OCI-LY7 (cell line): Measurements from ENCODE around the gene LRBA. TPM values are rescaled to one million over a fixed set of nuclear protein-coding genes. Genes with fewer than 3 reads are reported as not detected.

Experiments used
- BruUV-seq: library from RNA; stranded (reverse); fragments of 400-500 nt; replicated peaks from 2 replicates; lab custom pipeline; 2021; lab: Mats Ljungman, UMichigan
- CTCF ChIA-PET: fragments of 300-600 bp; sonication (Branson Sonifier 250); formaldehyde crosslinking; loops from one replicate; lab custom pipeline; 2022; ENCODE audit warnings: antibody characterized with exemption; ENCODE audit not compliant: unreplicated experiment; lab: Charles Lee
- POLR2A ChIA-PET: fragments of 300-600 bp; sonication (Branson Sonifier 250); formaldehyde crosslinking; loops from one replicate; lab custom pipeline; 2022; ENCODE audit warnings: antibody characterized with exemption; lab: Charles Lee
- DNase-seq: peaks from one replicate; pipeline ENCODE4 v3.0.0-alpha.2; 2015; ENCODE audit warnings: low spot score
- H2AFZ ChIP-seq: fragments of 200-600 bp; sonication (generic), shearing (Covaris generic); 2 replicates; pipeline ENCODE4 v1.6.1; 2014; ENCODE audit warnings: mild to moderate bottlenecking, antibody characterized with exemption, low read length, moderate library complexity
- H3K27ac ChIP-seq: fragments of 200-600 bp; sonication (generic); 2 replicates; pipeline ENCODE4 v1.5.1; 2014; ENCODE audit warnings: mixed run types, low read depth, mild to moderate bottlenecking, moderate library complexity, low read length, inconsistent platforms; ENCODE audit not compliant: poor library complexity, severe bottlenecking
- H3K36me3 ChIP-seq: fragments of 200-600 bp; sonication (generic); 2 replicates; pipeline ENCODE4 v1.6.1; 2014; ENCODE audit warnings: mild to moderate bottlenecking, antibody characterized with exemption, low read length, moderate library complexity, mixed read lengths; ENCODE audit not compliant: insufficient read depth
- H3K4me1 ChIP-seq: fragments of 200-600 bp; sonication (generic); 2 replicates; pipeline ENCODE4 v1.5.1; 2014; ENCODE audit warnings: mild to moderate bottlenecking, low read length; ENCODE audit not compliant: insufficient read depth, poor library complexity, severe bottlenecking
- H3K4me2 ChIP-seq: fragments of 200-600 bp; sonication (generic); 2 replicates; pipeline ENCODE4 v1.6.1; 2014; ENCODE audit warnings: mild to moderate bottlenecking, low read length
- H3K4me3 ChIP-seq: fragments of 200-600 bp; sonication (generic); 2 replicates; pipeline ENCODE4 v1.5.1; 2014; ENCODE audit warnings: mild to moderate bottlenecking, low read depth, low read length; ENCODE audit not compliant: poor library complexity, severe bottlenecking
- H3K79me2 ChIP-seq: fragments of 200-600 bp; sonication (generic); 2 replicates; pipeline ENCODE4 v1.6.1; 2016; ENCODE audit warnings: low read depth, mild to moderate bottlenecking, low read length, moderate library complexity, mixed read lengths; ENCODE audit not compliant: insufficient read depth
- H3K9me2 ChIP-seq: fragments of 200-600 bp; sonication (generic); 2 replicates; pipeline ENCODE4 v1.6.1; 2016; ENCODE audit warnings: mild to moderate bottlenecking, low read length, mixed read lengths; ENCODE audit not compliant: insufficient read depth
- H3K9me3 ChIP-seq: fragments of 200-600 bp; sonication (generic); 2 replicates; pipeline ENCODE4 v1.6.1; 2014; ENCODE audit warnings: mild to moderate bottlenecking, mixed run types, low read length, mixed read lengths
- H4K20me1 ChIP-seq: fragments of 200-600 bp; sonication (generic); 2 replicates; pipeline ENCODE4 v1.6.1; 2014; ENCODE audit warnings: mild to moderate bottlenecking, antibody characterized with exemption, low read length, moderate library complexity, mixed read lengths; ENCODE audit not compliant: insufficient read depth
- EZH2phosphoT487 ChIP-seq: fragments of 200-600 bp; sonication (generic); IDR thresholded peaks from 2 replicates; pipeline ENCODE4 v1.6.1; 2018; ENCODE audit warnings: low read depth, borderline replicate concordance, mild to moderate bottlenecking, mixed run types, antibody characterized with exemption, low read length, moderate library complexity, mixed read lengths
- intact Hi-C: fragments of 100-400 bp; cut with micrococcal nuclease; formaldehyde crosslinking; loops from one replicate; pipeline ENCODE4 v1.10.0; 2022; ENCODE audit not compliant: unreplicated experiment
- total RNA-seq, 2 experiments: library from RNA; depleted of rRNA in 1 of 2; stranded (reverse); fragments of >200 nt in 1 of 2; shearing (Covaris generic) in 1 of 2; gene quantifications; 2 replicates each; pipeline ENCODE4 v1.2.3, GENCODE V29; 2014 to 2022
- TF ChIP-seq, protein P1 (sequence below): fragments of 200-600 bp; sonication (generic); conservative IDR thresholded peaks from 2 replicates; pipeline ENCODE4 v1.5.1; 2014; ENCODE audit warnings: mild to moderate bottlenecking, antibody characterized with exemption, low read length, moderate library complexity, mixed read lengths

LRBA gene
- total RNA-seq, 2 experiments from 2014 or later: 60.4 to 66.7 TPM

DNA sequence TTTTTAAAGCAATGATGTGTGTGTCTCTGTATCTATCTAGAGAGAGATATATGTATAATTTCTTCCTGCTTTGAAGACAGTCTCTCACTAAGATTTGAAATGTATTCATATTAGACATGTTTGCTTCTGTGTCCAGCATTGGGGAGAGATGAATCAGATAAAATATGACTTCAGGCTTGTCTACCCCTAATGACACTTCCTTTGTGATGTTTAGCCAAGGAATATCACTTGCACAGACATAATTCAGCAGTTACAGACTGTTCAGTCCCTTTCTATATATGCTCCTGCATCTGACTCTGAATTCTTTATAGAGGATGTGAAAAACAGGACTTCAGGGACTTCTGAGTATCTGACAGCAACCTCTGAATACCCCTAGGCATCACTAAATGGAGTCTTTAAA is 778.5 kb downstream of the LRBA start:
- Histone ChIP-seq H2AFZ (no peak overlapping the region), H3K79me2 (no peaks in the 10 kb centered on the region), H3K36me3 (no peaks in the 10 kb centered on the region), H3K4me1 (no peaks in the 10 kb centered on the region), H3K4me3 (no peak overlapping the region), H3K27ac (no peak overlapping the region), H3K9me2 (no peaks in the 10 kb centered on the region), H4K20me1 (no peaks in the 10 kb centered on the region), H3K4me2 (no peak overlapping the region), H3K9me3 (no peaks in the 10 kb centered on the region)
- no peak for TF ChIP-seq EZH2phosphoT487
- TF ChIP-seq, protein P1, sequence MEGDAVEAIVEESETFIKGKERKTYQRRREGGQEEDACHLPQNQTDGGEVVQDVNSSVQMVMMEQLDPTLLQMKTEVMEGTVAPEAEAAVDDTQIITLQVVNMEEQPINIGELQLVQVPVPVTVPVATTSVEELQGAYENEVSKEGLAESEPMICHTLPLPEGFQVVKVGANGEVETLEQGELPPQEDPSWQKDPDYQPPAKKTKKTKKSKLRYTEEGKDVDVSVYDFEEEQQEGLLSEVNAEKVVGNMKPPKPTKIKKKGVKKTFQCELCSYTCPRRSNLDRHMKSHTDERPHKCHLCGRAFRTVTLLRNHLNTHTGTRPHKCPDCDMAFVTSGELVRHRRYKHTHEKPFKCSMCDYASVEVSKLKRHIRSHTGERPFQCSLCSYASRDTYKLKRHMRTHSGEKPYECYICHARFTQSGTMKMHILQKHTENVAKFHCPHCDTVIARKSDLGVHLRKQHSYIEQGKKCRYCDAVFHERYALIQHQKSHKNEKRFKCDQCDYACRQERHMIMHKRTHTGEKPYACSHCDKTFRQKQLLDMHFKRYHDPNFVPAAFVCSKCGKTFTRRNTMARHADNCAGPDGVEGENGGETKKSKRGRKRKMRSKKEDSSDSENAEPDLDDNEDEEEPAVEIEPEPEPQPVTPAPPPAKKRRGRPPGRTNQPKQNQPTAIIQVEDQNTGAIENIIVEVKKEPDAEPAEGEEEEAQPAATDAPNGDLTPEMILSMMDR: no peak
- ChIA-PET CTCF (no interaction called here), POLR2A (no interaction called here)
- intact Hi-C loops: no loop called here
- BruUV-seq: no TSS peak
- no peak for DNase-seq

DNA sequence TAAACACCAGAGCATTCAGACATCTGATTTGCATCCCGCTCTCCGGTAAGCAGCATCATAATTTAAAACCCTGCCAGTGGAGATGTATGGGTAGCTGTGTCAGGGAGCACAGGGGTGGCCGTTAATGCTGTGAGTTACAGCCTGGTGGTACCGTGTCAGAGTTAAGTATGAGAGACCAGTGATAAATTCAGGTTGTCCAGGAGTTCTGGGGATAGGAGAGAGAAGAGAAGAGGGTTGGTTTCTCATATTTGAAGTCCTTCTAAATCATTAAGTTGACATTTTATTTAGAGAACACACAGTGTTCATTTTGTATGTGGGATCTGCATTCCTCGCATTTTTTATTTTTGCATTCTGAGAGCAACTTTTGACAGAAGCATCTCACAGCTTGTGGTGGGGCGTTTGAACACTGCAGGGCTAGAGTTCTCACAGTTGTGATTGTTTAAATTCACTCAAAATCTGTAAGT is 779.2 kb downstream of the LRBA start:
- Histone ChIP-seq H3K4me3 (no peak overlapping the region), H3K36me3 (no peaks in the 10 kb centered on the region), H2AFZ (no peak overlapping the region), H4K20me1 (no peaks in the 10 kb centered on the region), H3K9me3 (no peaks in the 10 kb centered on the region), H3K27ac (no peak overlapping the region), H3K4me2 (no peak overlapping the region), H3K4me1 (no peaks in the 10 kb centered on the region), H3K79me2 (no peaks in the 10 kb centered on the region), H3K9me2 (no peaks in the 10 kb centered on the region)
- no peak for DNase-seq
- intact Hi-C loops: no loop called here
- POLR2A ChIA-PET: no interaction called here
- CTCF ChIA-PET: no interaction called here
- TF ChIP-seq, protein P1: no peak
- TF ChIP-seq EZH2phosphoT487: no peak
- no TSS peak for BruUV-seq

DNA sequence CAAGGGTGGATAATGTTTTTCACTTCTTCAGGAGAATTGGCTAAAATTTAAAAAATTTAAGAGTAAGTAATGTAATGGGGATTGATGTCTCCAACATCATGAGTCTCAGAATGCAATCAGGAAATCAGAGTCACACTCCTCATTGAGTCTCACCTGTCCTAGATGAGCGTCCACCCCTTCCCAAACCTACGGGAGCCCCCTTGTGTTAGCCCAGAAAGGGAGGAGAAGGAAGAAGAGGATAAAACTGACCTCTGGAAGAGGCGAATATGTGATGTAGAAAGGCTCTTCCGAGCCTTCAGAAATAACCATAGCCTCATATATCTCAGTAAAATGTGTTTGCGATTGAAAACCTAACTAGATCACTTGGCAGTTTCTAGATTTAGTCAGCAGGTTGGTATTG is 779.8 kb downstream of the LRBA start:
- intact Hi-C loops: no loop called here
- CTCF ChIA-PET: no interaction called here
- Histone ChIP-seq H3K4me3 (no peak overlapping the region), H3K79me2 (no peaks in the 10 kb centered on the region), H3K27ac (no peak overlapping the region), H2AFZ (no peak overlapping the region), H3K4me1 (no peaks in the 10 kb centered on the region), H3K9me3 (no peaks in the 10 kb centered on the region), H3K4me2 (no peak overlapping the region), H3K9me2 (no peaks in the 10 kb centered on the region), H4K20me1 (no peaks in the 10 kb centered on the region), H3K36me3 (no peaks in the 10 kb centered on the region)
- POLR2A ChIA-PET: no interaction called here
- no TSS peak for BruUV-seq
- DNase-seq: no peak
- TF ChIP-seq EZH2phosphoT487: no peak
- TF ChIP-seq, protein P1: no peak
